Colonic mucosa (tissue), 4 donors: ENCODE results near the gene CTSG. TPM values are rescaled to one million over a fixed set of nuclear protein-coding genes. Genes with fewer than 3 reads are reported as not detected.

Experiments
- DNase-seq: peaks from one replicate; pipeline ENCODE4 v3.0.0-alpha.2; 2020
- H3K27ac ChIP-seq: fragments of 200-600 bp; one replicate; pipeline ENCODE4 v1.8.0; 2021
- H3K27me3 ChIP-seq: fragments of 200-600 bp; one replicate; pipeline ENCODE4 v1.8.0; 2021
- H3K36me3 ChIP-seq: fragments of 200-600 bp; one replicate; pipeline ENCODE4 v1.8.0; 2021
- H3K4me1 ChIP-seq: fragments of 200-600 bp; one replicate; pipeline ENCODE4 v1.8.0; 2021; ENCODE audit warnings: mild to moderate bottlenecking
- H3K4me3 ChIP-seq: fragments of 200-600 bp; one replicate; pipeline ENCODE4 v1.8.0; 2021
- H3K9ac ChIP-seq, 2 donors: one replicate each; pipeline ENCODE4 v1.7.0; 2013; ENCODE audit warnings: control low read depth in 2 of 2, low read depth in 2 of 2, low read length in 2 of 2
- H3K9me3 ChIP-seq: fragments of 200-600 bp; one replicate; pipeline ENCODE4 v1.8.0; 2021
- intact Hi-C: fragments of 100-400 bp; cut with DNase I; formaldehyde crosslinking; loops from one replicate; pipeline ENCODE4 v1.14.1; 2022
- total RNA-seq, 2 donors: library from RNA; stranded (reverse); fragmentation: NEBNext Ultra II Directional in 1 of 2; extraction: Animal tissue kit (Norgen Biotek cat#: 25700) in 1 of 2; gene quantifications; one replicate each; pipeline ENCODE4 v1.2.1, GENCODE V29; 2021
- TF ChIP-seq, protein P1 (sequence below): fragments of 200-600 bp; IDR thresholded peaks from one replicate; pipeline ENCODE4 v1.8.0; 2022; ENCODE audit warnings: antibody characterized with exemption, mild to moderate bottlenecking
- donor health status: healthy.
- donor health status: DM: no; HTN: no; CAD: no.
- donor health status: DM: no; HTN: no; CAD: no.

CTSG gene, protein sequence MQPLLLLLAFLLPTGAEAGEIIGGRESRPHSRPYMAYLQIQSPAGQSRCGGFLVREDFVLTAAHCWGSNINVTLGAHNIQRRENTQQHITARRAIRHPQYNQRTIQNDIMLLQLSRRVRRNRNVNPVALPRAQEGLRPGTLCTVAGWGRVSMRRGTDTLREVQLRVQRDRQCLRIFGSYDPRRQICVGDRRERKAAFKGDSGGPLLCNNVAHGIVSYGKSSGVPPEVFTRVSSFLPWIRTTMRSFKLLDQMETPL
- 1 to 10 TPM; 3.2 to 5.4 TPM for total RNA-seq

DNA sequence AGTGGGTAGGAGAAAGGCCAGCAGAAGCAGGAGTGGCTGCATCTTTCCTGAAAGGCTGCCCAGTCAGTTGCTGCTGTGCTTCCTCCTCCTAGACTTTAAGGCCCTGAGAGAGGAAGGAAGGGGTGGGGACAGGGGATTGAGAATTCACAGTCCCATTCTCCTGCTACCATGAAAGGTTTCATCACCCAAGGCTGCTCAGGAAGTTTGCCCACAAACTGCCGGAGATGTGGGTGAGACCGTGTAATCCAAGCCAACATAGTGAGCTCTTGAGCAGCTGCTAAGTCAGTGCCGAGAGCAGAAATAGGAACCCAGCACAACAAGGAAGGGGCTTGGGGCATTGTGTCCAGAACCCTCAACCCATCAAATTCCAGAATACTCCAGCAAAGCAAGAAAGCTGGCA is at the start of gene CTSG:
TSS of gene CTSG (minus strand) at position 69 of the 400 bp plus-strand sequence. CDS start at position 42, 27 bp downstream.
- Histone ChIP-seq H3K27me3 (no peaks in the 10 kb centered on the region), H3K27ac (no peak within 1 kb of the TSS), H3K4me1 (no peaks in the 10 kb centered on the region), H3K9me3 (no peaks in the 10 kb centered on the region), H3K36me3 (no peaks in the 10 kb centered on the region), H3K4me3 (no peak within 1 kb of the TSS), H3K9ac (no peak within 1 kb of the TSS)
- intact Hi-C loops = no loop called here
- TF ChIP-seq, protein P1, sequence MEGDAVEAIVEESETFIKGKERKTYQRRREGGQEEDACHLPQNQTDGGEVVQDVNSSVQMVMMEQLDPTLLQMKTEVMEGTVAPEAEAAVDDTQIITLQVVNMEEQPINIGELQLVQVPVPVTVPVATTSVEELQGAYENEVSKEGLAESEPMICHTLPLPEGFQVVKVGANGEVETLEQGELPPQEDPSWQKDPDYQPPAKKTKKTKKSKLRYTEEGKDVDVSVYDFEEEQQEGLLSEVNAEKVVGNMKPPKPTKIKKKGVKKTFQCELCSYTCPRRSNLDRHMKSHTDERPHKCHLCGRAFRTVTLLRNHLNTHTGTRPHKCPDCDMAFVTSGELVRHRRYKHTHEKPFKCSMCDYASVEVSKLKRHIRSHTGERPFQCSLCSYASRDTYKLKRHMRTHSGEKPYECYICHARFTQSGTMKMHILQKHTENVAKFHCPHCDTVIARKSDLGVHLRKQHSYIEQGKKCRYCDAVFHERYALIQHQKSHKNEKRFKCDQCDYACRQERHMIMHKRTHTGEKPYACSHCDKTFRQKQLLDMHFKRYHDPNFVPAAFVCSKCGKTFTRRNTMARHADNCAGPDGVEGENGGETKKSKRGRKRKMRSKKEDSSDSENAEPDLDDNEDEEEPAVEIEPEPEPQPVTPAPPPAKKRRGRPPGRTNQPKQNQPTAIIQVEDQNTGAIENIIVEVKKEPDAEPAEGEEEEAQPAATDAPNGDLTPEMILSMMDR = no peak
- no peak for DNase-seq

GRCh38 chr14:24613747-24614146 is 37.7 kb upstream of the CTSG start:
- Histone ChIP-seq H3K9me3 (no peaks in the 10 kb centered on the region), H3K4me1 (no peaks in the 10 kb centered on the region), H3K27me3 (no peaks in the 10 kb centered on the region), H3K36me3 (no peaks in the 10 kb centered on the region), H3K9ac (no peak overlapping the region), H3K27ac (no peak overlapping the region), H3K4me3 (no peak overlapping the region)
- TF ChIP-seq, protein P1 = no peak
- DNase-seq = no peak
- intact Hi-C loops = no loop called here

- no peaks in the 10 kb centered on the region for H3K27me3 ChIP-seq
- no peak overlapping the region for H3K9ac ChIP-seq
- no peak overlapping the region for H3K4me3 ChIP-seq
- no peaks in the 10 kb centered on the region for H3K9me3 ChIP-seq
- no peak for DNase-seq
- no peaks in the 10 kb centered on the region for H3K36me3 ChIP-seq
- intact Hi-C loops = no loop called here
- TF ChIP-seq, protein P1 = no peak
- H3K4me1 ChIP-seq = no peaks in the 10 kb centered on the region
- no peak overlapping the region for H3K27ac ChIP-seq
These were observed 37.2 kb upstream of the CTSG start for GRCh38 chr14:24613241-24613640.

DNA sequence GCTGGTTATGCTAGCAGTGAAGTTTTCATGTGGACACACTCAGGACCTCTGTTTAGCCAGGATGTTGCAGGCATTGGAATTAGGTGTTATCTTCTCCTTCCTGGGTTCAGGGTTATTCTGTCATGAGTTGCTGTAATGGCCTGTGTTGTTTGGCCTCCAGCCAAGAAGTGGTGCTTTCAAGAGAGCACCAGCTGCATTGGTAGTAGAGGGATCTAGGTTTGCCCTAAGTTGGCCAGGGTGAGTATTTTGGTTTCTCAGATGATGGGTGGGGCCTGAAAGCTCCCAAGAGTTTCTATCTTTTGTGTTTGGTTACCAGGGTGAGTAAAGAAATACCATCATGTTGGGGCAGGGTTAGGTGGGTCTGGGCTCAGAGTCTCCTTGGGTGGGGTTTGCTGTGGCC is 36.1 kb upstream of the CTSG start:
- no peak overlapping the region for H3K27ac ChIP-seq
- TF ChIP-seq, protein P1 = no peak
- no peaks in the 10 kb centered on the region for H3K27me3 ChIP-seq
- H3K4me3 ChIP-seq = no peak overlapping the region
- no peak overlapping the region for H3K9ac ChIP-seq
- H3K36me3 ChIP-seq = no peaks in the 10 kb centered on the region
- no peaks in the 10 kb centered on the region for H3K4me1 ChIP-seq
- DNase-seq = no peak
- intact Hi-C loops = no loop called here
- no peaks in the 10 kb centered on the region for H3K9me3 ChIP-seq

DNA sequence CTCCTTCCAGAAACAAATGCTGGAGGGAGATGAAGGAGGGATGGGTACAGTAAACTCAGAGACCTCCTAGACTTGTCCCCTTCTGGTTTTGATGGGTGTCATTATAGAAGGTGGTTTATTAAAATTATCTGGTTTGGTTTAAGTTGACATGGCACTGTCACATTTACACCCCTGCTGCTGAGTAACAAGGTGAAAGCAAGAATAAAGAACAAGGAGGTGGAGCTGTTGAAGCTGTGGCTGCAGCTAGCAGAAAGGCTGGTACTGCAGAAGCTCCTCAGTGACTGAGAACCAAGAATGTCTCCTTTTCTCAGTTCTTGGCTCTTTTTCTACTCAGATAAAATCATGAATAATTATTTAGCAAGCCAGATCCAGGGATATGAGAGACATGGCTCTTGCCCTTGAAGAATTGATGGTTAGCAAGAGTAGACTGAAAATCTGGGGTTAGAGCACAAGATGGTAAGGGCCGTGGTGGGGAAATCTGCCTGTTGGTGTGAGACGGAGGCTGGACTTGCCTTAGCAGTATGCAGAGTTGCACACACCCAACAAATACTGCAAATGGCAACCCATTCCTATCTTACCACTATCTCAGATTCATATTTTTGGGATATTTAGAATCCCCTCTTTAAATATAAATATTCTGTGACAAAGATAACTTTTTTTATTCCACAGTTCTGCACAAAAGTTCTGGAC is 33.8 kb upstream of the CTSG start, which contains the start of gene GZMH:
TSS of gene GZMH (minus strand) at position 31 of the 690 bp plus-strand sequence. CDS start 72 bp downstream, outside the sequence.
- no peaks in the 10 kb centered on the region for H3K9me3 ChIP-seq
- DNase-seq = no peak
- TF ChIP-seq, protein P1 = no peak
- no peak within 1 kb of the TSS for H3K27ac ChIP-seq
- no peak within 1 kb of the TSS for H3K9ac ChIP-seq
- no peak within 1 kb of the TSS for H3K4me3 ChIP-seq
- intact Hi-C loops = no loop called here
- no peaks in the 10 kb centered on the region for H3K4me1 ChIP-seq
- H3K27me3 ChIP-seq = no peaks in the 10 kb centered on the region
- H3K36me3 ChIP-seq = no peaks in the 10 kb centered on the region
